GM19463 (cell line): ENCODE results near the gene ICE2.

Source experiments
- ATAC-seq: cut with Tn5 transposase; IDR thresholded peaks from one replicate; pipeline ENCODE4 v1.9.1; 2021; ENCODE audit warnings: mild to moderate bottlenecking, moderate library complexity; ENCODE audit not compliant: unreplicated experiment

ICE2 gene

DNA sequence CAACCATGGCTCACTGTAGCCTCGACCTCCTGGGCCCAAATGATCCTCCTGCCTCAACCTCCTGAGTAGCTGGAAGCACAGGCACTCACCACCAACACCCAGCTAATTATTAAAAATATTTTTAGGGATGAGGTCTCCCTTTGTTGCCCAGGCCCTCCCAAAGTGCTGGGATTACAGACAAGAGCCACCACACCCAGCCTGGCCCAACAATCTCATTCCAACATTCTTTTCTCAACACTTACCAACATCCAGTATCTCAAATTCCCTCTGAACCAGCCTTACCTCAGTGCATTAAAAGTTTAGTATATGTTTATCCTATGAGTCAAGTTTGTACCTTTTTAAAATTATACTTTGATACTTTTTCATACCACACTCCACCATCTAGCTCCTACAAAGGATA lies 106.2 kb downstream of the ICE2 start:
- ATAC-seq, result no peak

DNA sequence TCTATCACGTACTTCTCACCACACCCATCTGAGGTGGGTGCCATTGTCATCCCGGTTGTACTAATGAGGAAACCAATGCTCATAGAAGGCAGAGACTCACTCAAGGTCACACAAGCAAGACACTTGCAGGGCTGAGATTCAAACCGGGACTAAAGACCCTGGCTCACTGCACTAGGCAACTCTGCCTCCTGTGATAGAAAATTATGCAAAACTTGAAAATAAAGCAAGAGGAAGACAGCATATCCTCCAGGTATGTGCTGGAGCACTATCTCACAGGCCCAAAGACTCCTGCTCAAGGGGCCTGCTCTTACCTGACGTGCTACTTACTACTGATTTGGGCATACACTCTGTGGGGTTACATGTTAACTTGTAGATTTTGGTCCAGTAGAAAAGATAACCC lies 106.7 kb downstream of the ICE2 start:
- no peak for ATAC-seq

DNA sequence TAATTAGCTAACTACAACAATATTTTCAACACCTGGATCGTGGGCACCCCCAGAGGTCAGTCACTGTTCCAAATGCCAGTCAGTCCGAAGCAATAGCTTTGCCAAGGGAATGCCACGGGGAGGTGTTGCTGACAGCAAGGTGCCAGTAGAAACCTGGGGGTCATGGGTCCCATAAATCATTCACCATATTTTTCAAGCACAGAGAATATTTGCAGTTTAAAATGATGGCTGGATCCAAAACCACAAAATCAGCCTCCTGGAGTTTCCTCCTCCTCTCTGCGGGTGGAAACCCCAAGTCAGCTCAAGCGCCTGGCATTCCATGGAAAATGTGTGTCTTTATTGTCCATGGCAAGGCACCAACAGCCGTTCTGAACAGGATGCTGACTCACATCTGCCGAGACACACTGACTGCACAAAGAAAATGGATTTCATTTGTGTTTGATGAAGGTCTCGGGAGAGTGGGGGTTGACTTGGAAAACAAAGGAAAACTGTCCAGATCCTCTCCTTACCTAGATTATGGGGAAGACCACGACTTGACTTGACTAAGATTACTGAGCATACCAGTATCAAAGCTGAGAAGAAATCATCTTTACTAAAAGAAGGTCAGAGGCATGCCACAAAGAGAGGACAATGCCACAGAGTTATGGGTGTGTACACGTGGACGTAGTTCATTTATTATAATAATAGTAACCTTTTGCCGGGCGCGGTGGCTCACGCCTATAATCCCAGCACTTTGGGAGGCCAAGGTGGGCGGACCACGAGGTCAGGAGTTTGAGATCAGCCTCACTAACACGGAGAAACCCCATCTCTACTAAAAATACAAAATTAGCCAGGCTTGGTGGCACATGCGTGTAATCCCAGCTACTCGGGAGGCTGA lies 107.5 kb downstream of the ICE2 start:
- ATAC-seq, result no peak

GRCh38 chr15:60370869-60371136 lies 108.1 kb downstream of the ICE2 start:
- ATAC-seq, result no peak

GRCh38 chr15:60370105-60370868 lies 108.7 kb downstream of the ICE2 start:
- no peak for ATAC-seq

GRCh38 chr15:60369696-60370095 lies 109.2 kb downstream of the ICE2 start:
- ATAC-seq, result no peak
